Inferior parietal cortex (tissue), 1 donor: ENCODE measurements around the gene PDE7B.
"Not testable (repeated sequence)": the region's sequence is repeated elsewhere in the genome, so short reads cannot be mapped to it uniquely, and the experiment has no call there.

Source experiments
- DNase-seq: peaks from one replicate; pipeline ENCODE4 v3.0.0-alpha.2; 2016; ENCODE audit errors: extremely low spot score

PDE7B gene

DNA sequence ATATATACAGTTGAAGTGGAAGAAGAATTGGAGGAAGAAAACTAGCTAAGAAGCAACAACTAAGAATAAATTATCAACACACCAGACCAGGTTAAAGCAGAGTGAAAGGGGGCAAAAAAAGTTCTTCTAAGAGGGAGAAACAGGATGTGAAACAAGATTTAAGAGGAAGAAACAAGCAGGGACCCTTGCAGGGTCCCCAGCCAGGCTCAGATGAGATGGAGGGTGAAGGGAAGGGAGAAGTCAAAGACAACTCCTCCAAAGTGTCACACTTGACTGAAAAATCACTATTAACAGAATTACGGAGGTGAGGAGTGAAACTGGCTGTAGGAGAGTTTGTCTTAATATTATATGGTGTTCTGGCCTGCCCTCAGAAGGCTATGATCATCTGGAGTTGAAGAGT is 333.2 kb downstream of the PDE7B start:
- no peak for DNase-seq

DNA sequence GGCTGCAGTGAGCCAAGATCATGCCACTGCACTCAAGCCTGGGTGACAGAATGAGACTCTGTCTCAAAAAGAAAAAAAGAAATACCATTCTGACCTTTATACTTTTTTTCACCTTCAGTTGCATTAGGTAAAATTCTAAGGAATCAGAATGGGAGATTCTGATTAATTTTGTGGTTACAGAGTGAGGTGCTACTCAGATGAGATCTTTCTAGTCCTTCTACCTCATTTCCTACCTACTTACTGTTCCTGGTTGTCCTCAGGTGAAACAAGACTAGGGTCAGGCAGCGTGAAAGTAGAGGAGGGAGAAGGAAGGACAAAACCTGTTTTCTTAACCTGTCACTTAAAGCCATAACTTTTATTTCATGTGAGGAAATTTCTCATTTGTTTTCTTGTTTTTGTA is 334.9 kb downstream of the PDE7B start:
- DNase-seq: no peak

DNA sequence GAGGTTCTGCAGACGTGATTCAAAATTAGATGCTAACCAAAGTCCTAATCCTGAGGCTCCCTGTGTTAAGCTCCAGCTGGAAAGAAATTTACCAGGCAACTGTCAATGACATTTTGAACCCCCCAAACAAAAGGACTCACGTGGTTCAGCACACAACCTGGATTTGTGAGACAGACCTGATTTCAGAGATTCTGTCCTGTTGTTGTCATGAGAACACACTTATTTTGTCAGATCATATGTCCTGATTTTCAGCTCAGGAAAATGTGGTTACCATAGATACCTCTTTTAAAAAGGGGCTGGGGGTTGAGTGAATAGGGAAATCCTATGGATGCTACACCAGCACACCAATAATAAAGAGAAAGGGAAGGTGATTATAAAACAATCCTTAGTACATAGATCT is 337.0 kb downstream of the PDE7B start:
- no peak for DNase-seq

DNA sequence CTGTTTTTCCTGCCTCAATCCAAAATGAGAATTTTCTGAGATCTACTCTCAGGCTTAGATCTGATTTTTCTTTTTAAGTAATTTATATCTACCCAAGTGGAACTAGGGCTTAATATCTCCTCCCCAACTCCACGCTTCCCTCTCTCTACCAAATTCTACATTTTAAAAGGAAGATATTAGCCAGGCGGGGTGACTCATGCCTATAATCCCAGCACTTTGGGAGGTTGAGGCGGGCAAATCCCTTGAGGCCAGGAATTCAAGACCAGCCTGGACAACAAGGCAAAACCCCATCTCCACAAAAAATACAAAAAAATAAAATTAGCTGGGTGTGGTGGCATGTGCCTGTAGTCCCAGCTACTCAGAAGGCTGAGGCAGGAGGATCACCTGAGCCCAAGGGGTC is 337.6 kb downstream of the PDE7B start:
- no peak for DNase-seq

DNA sequence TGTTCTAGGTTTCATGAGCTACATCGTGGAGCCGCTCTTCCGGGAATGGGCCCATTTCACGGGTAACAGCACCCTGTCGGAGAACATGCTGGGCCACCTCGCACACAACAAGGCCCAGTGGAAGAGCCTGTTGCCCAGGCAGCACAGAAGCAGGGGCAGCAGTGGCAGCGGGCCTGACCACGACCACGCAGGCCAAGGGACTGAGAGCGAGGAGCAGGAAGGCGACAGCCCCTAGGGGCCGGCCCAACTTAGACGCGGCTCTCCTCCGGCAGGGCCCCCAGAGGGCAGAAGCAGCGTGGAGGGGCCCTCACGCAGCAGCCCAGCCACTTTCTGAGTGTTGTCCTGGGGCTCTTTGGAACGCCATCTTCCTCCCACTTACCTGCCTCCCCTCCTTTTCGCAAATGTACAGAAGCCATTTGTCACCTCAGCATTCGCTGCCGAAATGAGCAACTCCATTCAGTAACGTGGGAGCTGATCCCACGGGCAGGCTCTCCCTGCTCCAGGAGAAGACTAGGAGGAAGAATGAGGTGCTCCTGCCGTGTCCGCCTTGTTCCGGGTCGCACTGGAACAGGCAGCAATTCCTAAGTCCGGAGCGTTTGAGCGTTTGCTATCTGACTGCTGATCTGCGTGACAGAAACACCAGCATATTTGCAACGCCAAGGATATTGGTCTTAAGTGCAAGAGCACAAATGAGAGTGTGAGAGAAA is 340.3 kb downstream of the PDE7B start:
- no peak for DNase-seq

DNA sequence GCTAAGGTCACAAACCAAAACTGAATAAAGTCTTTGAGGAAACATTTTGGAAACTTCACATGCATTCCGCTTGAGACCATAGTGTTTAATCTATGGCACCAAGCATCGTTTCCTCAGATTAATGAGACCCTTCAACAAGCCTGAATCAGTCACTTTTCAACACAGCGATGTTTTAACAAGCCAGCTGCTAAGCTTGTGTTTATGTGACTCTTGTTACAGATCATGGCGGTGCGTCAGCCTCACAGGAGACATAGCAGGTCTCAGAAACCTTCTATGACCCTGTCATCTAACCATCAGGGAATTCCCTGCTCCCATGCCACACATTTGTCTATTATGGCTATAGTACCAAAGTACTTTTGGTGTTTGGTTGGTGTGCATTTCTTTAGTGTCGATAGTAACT is 341.4 kb downstream of the PDE7B start:
- DNase-seq: no peak

DNA sequence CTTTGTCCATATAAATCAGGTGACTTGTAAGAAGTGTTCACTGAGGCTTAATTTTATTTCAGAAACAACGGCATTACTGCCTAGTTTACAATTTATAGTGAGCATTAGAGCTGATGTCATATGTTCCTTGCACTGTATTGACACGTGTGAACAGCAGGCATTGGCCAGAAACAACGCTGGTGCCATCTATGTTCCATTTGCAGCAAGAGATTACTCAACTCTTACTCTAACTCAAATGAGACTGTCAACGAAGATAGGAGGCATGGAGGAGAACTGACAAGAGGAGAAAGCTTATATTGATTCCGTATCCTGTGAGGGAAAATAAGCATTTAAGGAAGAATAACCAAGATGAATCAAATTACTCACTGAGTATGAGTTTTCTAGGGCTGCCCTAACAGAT is 350.2 kb downstream of the PDE7B start:
- DNase-seq: no peak

DNA sequence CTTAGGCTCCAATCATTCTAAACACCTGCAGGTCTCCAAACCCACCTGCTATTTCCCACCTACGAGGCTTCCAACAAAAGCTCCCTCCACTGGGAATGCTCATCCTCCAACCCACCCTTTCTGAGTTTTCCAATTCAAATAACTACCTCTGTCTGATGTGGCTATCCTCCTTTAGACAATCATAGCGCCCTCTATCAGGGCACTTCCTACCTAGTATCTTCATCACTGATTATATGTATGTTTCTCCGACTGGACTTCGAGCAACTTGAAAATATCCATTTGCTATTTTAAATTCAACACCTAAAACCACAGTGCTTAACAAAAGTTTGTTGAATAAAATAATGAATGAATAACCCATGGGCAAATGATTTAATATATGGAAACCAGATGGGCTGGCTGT is 357.3 kb downstream of the PDE7B start:
- no peak for DNase-seq

DNA sequence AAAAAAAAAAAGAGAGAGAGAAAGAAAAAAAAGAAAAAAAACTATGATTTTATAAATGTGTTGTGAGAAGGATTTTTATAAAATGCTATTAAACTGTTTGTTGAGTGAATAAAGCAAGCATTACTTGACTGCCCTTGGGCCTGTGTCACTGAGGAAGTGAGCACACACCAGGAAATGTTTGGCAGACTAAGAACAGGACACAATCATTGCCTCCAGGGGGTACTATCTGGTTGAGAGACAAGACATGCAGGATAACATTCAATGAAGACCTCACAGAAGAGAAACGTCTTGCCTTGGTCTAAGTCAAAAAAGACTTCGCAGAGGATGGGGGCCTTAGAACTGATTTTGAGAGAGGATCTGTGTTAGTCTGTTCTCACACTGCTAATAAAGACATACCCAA is 358.0 kb downstream of the PDE7B start:
- no peak for DNase-seq

DNA sequence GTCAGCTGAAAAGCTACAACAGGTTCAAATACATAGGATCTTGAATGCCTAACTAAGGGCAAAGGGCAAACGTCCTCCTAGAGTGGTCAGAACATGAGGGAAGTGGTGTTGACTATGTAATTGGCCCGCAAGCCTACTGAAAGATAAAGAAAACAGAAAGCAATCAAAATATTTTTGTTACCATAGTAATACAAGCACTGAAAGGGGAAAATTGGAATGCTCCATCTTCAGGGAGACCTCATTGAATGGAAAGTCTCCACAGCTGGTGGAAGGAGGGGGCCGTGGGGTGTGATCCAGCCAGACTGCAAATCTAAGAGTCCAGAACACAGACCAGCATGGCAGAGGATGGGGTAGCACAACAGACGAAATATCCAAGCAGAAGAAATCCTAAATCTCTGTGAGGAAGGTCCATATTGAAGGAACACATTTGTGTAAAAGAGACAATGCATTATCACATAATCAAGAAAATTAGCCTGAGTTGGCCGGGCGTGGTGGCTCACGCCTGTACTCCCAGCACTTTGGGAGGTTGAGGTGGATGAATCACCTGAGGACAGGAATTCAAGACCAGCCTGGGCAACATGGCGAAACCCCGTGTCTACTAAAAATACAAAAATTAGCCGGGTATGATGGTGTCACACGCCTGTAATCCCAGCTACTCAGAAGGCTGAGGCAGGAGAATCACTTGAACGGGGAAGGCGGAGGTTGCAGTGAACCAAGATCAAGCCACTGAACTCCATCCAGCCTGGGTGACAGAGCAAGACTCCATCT is 359.1 kb downstream of the PDE7B start:
- no peak for DNase-seq

DNA sequence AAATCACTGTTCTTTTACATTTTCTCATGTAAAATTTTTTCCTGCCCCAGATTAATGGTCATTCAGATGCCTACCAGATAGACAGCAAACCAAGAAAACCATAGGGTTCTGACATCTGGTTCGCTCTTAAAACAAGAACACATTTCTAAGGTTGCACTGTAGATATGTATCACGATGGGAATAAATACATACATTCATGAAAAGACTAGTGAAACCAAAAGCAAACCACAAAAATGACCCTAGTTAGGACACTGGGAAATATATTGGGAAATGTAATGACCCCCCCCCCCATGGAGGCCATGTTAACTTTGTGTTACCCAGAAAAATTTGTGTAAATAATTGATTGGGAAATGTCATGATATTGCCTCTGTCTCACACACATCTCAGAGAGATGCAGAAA is 361.1 kb downstream of the PDE7B start:
- DNase-seq: no peak

DNA sequence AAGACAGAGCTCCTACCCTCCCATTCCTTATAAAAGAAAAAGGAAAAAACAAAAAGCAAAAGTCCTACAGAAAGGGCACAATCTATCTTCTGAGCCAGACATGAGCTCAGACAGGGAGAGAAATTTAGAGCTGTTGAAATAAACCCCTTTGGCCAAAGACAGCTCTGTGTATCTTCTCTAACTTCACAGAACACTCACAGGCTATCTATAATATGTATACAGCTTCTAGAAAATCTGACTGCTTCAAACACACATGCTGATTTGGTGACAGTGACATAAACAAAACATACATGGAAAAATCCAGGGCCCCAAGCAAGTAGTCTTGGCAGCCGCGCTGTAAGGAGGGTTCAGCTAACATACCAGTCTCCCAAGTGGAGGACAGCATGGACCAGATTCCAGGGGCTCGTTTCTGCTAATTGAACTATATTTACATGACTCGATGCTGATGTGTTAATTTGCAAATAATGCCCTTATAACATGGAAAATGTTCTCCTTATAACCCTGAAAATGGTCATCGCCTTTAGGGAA is 361.6 kb downstream of the PDE7B start:
- no peak for DNase-seq

DNA sequence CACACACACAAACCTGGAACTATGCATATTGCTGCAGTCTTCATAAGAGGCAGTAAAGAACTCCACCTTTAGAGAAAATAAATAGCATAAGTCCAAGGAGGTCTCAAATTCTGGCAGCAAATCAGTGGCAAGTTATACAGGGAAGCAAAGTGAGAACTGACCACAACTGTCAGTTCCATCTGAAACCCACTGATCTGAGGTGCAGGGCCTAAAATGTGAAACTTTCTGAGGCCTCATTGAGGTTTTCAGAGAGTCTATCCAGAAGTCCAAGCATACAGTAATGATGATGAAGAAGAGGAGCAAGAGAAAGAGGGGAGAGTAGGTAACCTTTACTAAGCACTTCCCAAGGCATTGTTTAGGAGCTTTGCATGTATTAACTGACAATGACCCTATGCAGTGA is 362.4 kb downstream of the PDE7B start:
- no peak for DNase-seq

DNA sequence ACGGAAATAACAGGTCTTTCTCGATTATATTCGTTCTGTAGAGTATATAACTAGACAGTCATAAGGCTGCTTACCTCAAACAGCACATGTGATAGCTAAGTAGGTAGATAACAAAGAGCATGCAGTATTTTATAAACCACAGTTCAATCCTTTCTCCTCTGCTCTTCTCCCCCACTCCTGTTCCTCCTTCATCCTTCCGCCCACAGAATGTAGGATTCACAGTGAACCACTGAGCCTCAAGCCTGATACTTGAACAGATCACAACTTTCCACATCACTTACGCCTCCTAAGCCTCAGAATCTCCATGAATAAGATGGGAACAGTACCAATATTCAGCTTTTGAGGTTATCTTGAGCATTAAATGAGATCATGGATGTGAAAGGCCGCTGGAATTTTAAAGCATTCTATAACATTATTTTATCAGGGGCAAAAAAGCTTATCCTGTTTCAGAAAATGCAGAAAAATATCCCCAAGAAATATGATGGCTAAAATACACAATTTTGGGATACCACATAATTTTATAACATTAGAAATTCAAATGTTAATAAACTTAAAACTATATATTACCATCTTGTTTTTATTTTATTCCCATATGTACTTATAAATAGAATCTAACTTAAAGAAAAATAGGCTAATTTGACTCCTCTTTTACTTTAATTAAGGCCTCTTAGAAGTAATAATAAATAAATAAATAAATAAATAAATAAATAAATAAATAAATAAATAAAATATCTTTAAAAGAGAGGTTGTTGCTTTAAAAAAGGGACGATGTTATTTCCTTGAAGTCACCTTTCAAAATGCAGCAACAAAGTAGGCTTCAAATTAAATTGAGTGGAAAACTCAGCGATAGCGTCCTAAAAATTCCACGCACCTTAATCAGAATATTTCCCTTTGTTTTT is 365.3 kb downstream of the PDE7B start:
- no peak for DNase-seq

DNA sequence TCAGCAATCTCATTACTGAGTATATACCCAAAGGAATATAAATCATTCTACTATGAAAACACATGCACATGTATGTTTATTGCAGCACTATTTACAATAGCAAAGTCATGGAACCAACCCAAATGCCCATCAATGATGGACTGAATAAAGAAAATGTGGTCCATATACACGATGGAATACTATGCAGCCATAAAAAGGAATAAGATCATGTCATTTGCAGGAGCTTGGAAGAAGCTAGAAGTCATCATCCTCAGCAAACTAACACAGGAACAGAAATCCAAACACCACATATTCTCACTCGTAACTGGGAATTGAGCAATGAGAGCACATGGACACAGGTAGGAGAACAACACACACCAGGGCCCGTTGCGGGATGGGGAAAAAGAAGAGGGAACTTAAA is 373.5 kb downstream of the PDE7B start:
- not testable (repeated sequence) for DNase-seq

DNA sequence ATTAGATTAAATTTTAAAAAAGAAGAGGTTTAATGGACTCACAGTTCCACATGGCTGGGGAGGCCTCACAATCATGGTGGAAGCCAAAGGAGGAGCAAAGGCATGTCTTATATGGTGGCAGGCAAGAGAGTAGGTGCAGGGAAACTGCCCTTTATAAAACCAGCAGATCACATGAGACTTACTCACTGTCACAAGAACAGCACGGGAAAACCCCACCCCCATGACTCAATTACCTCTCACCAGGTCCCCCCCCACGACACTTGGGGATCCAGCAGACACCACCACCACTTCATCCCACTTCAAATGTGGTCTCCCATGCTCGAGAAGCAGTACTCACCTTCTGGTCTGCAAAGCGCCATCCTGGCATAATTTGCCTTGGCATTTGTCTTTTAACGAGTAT is 374.0 kb downstream of the PDE7B start:
- DNase-seq: no peak

DNA sequence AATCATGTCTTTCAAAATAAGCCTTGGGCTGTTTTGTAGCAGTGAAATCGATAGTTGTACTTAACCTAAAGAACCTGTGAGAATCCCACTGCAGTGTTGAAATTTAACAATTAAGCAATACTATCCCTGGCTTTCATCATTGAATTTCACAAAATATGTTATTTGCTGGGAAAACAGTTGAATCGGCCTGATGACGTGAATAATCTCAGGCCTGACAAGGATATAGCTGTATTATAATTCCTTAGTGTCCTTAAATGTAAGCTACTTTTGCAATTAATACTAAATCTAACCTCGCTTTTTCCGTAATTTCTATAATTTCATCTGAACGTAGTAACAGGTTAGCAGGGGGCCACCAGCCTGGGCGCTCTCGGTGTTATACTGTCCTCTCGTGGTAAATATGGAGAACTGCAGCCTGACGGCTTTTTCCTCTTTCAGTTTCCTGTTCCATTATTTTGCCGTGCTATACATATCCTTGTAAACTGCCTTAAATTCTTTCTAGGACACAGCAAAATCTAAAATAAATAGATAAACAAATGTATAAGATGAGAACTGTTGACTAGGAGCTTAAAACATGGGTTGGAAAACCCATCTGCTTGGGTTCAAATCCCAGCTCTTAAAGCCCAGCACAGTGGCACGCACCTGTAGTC is 374.6 kb downstream of the PDE7B start:
- DNase-seq: peak; percentile 83

DNA sequence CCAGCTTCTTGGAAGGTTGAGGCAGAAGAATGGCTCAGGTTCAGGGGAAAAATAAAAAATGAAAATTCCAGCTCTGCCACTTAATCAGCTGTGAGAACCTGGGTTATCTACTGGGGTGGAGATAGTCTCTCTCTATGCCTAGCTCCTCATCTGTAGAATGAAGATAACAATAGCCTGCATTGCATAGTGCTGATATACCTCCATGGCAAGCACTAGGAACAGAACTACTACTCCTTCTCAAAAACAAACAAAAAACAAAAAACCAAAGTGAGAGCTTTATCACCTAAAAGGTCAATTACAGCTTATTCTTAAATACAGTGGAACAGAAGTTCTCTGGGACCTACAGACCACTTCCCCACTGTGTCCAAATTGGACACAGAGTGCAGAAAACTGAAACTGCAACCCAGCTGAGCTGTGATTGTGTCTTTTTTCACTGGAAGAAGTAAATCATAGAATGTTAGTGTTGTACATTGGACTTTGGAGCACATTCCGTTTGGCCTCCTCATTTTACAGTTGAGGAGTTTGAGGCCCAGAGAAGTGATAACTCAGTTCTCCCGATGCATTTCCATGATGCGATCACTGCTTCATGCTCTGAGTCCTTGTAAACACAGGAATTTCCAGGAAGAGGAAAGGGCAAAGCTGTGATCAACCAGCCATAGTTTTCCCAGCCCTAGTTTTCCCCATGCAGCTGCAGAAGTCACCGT is 375.3 kb downstream of the PDE7B start:
- DNase-seq: no peak

DNA sequence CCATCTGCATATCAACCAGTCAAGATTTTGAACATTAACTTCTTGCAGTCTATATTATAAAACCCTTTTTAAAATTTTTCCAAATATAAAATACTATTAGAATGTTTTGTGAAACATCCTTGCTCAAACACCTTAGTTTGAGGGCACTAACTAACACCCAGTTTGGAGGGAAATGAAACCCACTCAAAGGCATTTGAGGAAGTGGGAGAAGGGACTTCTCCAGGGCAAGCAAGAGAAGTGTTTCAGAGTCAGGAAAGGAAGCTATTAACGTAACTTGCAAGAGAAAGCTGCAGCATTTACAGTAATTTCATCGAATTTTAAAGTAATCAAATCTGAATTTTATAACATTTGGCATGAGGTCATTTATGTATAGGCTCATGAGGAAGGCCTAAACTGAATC is 377.3 kb downstream of the PDE7B start:
- DNase-seq: no peak

DNA sequence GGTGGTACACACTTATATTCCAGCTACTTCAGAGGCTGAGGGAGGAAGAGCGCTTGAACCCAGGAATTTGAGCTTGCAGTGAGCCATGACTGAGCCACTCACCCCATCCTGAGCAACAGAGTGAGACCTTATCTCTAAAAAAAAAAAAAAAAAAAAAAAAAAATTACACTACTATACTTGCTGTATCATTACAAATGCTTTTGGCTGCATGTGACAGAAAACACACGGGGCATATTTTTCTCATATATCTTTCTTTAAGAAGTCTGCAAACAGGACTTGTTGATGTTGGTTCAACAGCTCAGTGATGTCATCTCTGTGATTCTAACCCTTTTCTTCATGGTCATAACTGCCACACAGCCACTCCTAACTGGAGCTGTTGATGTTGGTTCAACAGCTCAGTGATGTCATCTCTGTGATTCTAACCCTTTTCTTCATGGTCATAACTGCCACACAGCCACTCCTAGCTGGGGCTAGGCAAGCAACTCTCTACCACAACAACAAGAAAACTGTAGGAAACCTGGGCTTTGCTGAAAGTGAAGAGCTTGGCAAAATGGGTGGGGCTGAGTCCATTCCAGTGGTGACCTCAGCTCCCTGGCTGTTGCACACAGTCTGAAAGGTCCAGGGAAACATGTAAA is 378.8 kb downstream of the PDE7B start:
- no peak for DNase-seq

DNA sequence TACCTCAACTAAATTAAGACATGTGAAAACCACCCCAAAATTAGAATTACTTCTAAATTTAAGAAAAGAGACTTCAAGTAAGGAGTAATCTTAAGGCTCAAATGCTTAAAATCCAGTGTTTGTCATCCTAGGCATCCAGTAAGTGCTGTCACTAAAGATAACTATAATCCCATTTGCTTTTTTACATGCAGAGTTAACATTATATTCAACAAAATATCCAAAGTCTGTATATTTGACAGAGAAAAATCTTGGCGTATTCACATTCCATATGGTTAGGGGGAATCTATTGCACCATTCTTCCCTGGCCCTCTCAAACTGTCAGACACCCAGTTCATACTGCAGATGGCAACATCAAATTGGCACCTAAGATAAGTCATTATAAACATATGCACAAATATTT is 381.2 kb downstream of the PDE7B start:
- DNase-seq: no peak
